Measurements from ENCODE around the gene KRT36. TPM values are rescaled to one million over a fixed set of nuclear protein-coding genes. Genes with fewer than 3 reads are reported as not detected.

KRT36 gene
- total RNA-seq, 1 donor from 2014 or later = not detected

DNA sequence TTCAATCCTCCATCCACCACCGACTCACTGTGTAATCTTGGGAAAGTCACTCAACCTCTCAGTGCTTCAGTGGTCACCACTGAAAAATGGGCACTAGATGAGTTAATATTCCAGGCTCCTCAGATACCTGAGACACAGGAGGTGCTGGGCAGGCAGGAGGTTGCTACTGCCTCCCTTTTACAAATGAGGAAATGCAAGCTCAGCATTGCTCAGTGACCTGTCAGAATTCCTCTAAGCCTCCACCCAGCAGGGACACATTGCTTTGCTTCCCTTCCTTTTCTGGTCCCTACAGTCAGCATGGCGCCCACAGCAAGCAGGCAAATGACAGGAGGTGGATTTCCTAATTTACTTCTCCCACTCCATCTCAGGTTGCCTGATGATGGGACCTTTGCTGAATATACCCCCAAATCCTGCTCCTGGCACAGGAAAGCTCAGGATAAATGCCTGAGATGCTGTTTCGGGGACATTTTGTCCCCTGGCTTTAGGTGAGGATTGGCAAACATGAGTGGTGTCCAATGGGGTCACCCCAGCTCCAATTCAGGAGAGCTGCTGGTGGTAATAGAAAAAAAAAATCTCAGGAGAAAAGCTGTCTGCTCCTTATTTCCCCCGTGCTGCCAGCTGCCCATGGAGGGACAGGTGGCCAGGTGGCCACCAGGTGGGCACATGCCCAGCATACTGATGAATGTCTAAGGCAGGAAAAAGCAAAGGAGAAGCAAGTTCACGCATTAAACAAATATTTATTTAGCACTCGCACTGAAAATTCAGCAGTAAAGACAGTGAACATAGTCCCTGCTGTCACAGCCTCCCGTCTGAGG, 20.7 kb upstream of the KRT36 start:
- Mint-ChIP-seq H3K4me1 (ENCODE audit: low read depth) (no peaks in the 10 kb centered on the region), H3K27me3 (ENCODE audit: low read depth) (peaks cover 7% of the 10 kb centered on the region), H3K36me3 (ENCODE audit: low read depth) (no peaks in the 10 kb centered on the region), H3K4me3 (ENCODE audit: unreplicated experiment) (no peak overlapping the region), H3K9me3 (ENCODE audit: low read depth) (no peaks in the 10 kb centered on the region), H3K27ac (ENCODE audit: unreplicated experiment) (no peak overlapping the region)
- TF ChIP-seq, protein P1, sequence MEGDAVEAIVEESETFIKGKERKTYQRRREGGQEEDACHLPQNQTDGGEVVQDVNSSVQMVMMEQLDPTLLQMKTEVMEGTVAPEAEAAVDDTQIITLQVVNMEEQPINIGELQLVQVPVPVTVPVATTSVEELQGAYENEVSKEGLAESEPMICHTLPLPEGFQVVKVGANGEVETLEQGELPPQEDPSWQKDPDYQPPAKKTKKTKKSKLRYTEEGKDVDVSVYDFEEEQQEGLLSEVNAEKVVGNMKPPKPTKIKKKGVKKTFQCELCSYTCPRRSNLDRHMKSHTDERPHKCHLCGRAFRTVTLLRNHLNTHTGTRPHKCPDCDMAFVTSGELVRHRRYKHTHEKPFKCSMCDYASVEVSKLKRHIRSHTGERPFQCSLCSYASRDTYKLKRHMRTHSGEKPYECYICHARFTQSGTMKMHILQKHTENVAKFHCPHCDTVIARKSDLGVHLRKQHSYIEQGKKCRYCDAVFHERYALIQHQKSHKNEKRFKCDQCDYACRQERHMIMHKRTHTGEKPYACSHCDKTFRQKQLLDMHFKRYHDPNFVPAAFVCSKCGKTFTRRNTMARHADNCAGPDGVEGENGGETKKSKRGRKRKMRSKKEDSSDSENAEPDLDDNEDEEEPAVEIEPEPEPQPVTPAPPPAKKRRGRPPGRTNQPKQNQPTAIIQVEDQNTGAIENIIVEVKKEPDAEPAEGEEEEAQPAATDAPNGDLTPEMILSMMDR (IDR thresholded peaks at IDR 0.05) = no peak
- no peak for DNase-seq (ENCODE audit: low spot score)

DNA sequence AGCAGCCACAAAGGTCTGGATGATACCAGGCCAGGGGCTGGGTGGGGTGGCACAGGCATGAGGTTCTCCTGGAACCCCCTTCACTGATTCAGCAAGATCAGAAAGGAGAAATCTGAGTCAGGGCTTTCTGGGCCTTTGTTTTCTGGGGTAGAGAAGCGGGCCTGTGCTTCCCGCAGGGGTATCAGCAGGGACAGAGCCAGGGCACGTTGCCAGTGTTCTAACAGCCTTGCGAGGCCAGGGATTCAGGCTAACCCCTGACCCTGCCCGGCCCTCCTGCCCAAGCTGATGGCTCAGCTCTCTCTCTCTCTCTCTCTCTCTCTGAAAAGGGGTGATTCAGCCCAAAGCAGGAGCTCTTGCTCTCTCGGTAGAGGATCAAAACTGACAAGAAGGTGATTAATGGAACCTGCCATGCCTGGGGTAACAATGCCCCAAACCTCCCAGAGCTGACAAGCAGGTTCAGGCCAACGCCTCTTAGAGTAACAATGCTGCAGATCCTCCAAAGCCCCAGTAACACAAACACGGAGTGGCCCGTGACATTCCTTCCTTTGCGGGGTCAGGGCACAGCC, 17.7 kb upstream of the KRT36 start:
- H3K27me3 Mint-ChIP-seq (ENCODE audit: low read depth) = no peaks in the 10 kb centered on the region
- H3K9me3 Mint-ChIP-seq (ENCODE audit: low read depth) = no peaks in the 10 kb centered on the region
- H3K27ac Mint-ChIP-seq (ENCODE audit: unreplicated experiment) = no peak overlapping the region
- TF ChIP-seq, protein P1 (IDR thresholded peaks at IDR 0.05) = no peak
- peaks cover 4% of the 10 kb centered on the region for H3K4me1 Mint-ChIP-seq (ENCODE audit: low read depth)
- H3K4me3 Mint-ChIP-seq (ENCODE audit: unreplicated experiment) = no peak overlapping the region
- no peak for DNase-seq (ENCODE audit: low spot score)
- H3K36me3 Mint-ChIP-seq (ENCODE audit: low read depth) = no peaks in the 10 kb centered on the region

DNA sequence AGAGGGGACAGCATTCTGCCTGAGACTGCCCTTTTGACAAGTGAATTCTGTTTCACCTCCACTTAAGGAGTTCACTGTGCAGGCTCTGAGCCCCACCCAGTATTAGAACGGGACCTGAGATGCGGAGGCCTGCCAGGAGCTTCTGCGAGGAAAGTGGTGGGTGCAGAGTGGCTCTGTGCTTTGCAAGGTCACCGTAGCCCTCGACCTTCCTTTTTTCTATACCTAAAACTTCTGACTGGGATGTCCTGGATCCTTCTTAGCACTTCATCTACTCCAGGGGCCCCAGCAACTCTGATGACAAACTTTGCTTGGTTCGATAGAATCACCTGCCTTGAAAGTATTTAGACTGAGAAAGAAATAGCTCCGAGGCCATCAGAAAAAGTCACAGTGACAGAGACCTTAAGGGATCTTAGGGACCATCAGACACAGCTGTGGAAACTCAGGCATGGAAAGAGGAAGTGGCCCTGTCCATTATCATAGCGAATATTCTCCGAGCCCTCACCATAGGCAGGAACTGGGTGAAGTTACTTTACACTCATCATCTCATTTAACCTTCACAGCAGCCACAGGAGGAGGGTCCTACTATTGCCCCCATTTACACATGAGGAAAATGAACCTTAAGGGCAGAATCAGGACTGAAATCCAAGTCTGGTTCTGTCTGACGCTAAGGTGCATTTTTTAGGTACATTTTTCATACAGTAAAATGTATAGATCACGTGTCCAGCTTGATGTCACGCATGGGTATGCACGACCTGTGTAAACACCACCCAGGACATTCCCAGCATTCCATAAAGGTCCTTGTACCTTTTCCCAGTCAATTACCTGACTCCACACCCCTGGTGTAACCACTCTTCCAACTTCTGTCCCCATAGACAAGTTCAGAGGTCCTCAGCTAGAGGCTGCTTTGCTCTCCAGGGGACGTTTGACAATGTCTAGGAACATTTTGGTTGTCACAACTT, 16.4 kb upstream of the KRT36 start:
- TF ChIP-seq, protein P1 (IDR thresholded peaks at IDR 0.05) = no peak
- no peak for DNase-seq (ENCODE audit: low spot score)
- Mint-ChIP-seq H3K36me3 (ENCODE audit: low read depth) (no peaks in the 10 kb centered on the region), H3K27ac (ENCODE audit: unreplicated experiment) (no peak overlapping the region), H3K27me3 (ENCODE audit: low read depth) (no peaks in the 10 kb centered on the region), H3K9me3 (ENCODE audit: low read depth) (no peaks in the 10 kb centered on the region), H3K4me1 (ENCODE audit: low read depth) (peaks cover 4% of the 10 kb centered on the region), H3K4me3 (ENCODE audit: unreplicated experiment) (no peak overlapping the region)

DNA sequence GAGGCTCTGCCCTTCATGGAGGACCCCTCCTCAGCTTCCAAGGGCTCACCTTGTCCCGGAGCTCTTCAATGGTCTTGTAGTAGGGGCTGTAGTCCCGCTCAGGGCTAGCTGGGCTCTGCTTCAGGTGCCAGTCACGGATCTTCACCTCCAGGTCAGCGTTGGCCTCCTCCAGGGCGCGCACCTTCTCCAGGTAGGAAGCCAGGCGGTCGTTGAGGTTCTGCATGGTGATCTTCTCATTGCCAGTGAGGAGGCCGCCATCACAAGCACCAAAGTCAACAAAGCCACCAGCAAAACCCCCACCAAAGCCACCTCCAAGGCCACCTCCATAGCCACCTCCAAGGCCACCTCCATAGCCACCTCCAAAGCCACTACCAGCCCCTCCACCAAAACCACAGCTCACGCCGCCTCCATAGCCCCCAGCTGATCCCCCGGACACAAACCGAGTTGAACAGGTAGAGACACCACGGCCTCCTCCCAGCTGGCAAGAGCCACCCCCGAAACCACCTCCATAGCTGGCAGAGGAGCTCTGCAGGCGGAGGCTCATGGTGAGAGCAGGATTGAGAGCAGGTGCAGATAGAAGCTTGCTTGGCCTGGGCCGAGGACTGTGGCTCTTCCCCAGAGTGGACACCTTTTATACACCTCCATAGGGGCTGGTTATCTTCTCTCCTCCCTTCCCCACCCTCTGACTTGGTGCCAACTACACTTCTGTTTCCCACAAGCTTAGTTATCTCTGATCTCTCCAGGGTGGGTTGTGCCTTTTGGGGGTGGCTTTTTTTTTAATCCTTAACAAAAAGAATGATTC, 15.5 kb upstream of the KRT36 start, which contains the start of gene KRT13:
Gene KRT13, minus strand, starts transcription at position 606 of the 802 bp plus-strand sequence. Its CDS starts 62 bp downstream, at position 544.
- peaks cover 4% of the 10 kb centered on the region for H3K4me1 Mint-ChIP-seq (ENCODE audit: low read depth)
- H3K4me3 Mint-ChIP-seq (ENCODE audit: unreplicated experiment) = no peak within 1 kb of the TSS
- H3K27ac Mint-ChIP-seq (ENCODE audit: unreplicated experiment) = no peak within 1 kb of the TSS

More for the DNA sequence above, 15.5 kb upstream of the KRT36 start, which contains the start of gene KRT13:
- TF ChIP-seq, protein P1 (IDR thresholded peaks at IDR 0.05) = no peak
- H3K27me3 Mint-ChIP-seq (ENCODE audit: low read depth) = no peaks in the 10 kb centered on the region
- no peaks in the 10 kb centered on the region for H3K36me3 Mint-ChIP-seq (ENCODE audit: low read depth)
- no peaks in the 10 kb centered on the region for H3K9me3 Mint-ChIP-seq (ENCODE audit: low read depth)
- DNase-seq (ENCODE audit: low spot score) = no peak

Measured in chondrocyte (in vitro differentiated cells).